Smooth muscle cell (in vitro differentiated cells): ENCODE data around the gene GYPC. TPM values are rescaled to one million over a fixed set of nuclear protein-coding genes. Genes with fewer than 3 reads are reported as not detected.

Experiments
- DNase-seq: peaks from one replicate; lab custom pipeline; 2025; ENCODE audit not compliant: unreplicated experiment; lab: John Stamatoyannopoulos, UW
- H2AFZ ChIP-seq: fragments of 200-600 bp; sonication (generic); 2 replicates; pipeline ENCODE4 v1.6.0; 2016; ENCODE audit warnings: antibody characterized with exemption, low read depth, mild to moderate bottlenecking
- H3F3A ChIP-seq: fragments of 200-600 bp; sonication (generic); 2 replicates; pipeline ENCODE4 v1.6.0; 2017; ENCODE audit warnings: antibody characterized with exemption, low read depth
- H3K27ac ChIP-seq: fragments of 200-600 bp; sonication (generic); 2 replicates; pipeline ENCODE4 v1.5.1; 2016; ENCODE audit warnings: low read depth, mild to moderate bottlenecking
- H3K27me3 ChIP-seq: fragments of 200-600 bp; sonication (generic); 2 replicates; pipeline ENCODE4 v1.6.1; 2016; ENCODE audit warnings: low read depth, mild to moderate bottlenecking
- H3K36me3 ChIP-seq: fragments of 200-600 bp; sonication (generic); 2 replicates; pipeline ENCODE4 v1.5.1; 2016; ENCODE audit warnings: low read depth
- H3K4me1 ChIP-seq: fragments of 200-600 bp; sonication (generic); 2 replicates; pipeline ENCODE4 v1.5.1; 2016; ENCODE audit warnings: low read depth
- H3K4me2 ChIP-seq: fragments of 200-600 bp; sonication (generic); 2 replicates; pipeline ENCODE4 v1.6.0; 2016; ENCODE audit warnings: mild to moderate bottlenecking
- H3K4me3 ChIP-seq: fragments of 200-600 bp; sonication (generic); 2 replicates; pipeline ENCODE4 v1.5.1; 2016; ENCODE audit warnings: mild to moderate bottlenecking
- H3K79me2 ChIP-seq: fragments of 200-600 bp; sonication (generic); 2 replicates; pipeline ENCODE4 v1.6.0; 2016; ENCODE audit warnings: low read depth, mild to moderate bottlenecking
- H3K9ac ChIP-seq: fragments of 200-600 bp; sonication (generic); 2 replicates; pipeline ENCODE4 v1.6.0; 2016; ENCODE audit warnings: low read depth
- H3K9me3 ChIP-seq: fragments of 200-600 bp; sonication (generic); replicated peaks from 2 replicates; pipeline ENCODE4 v1.5.1; 2016; ENCODE audit warnings: low read depth
- H4K20me1 ChIP-seq: fragments of 200-600 bp; sonication (generic); 2 replicates; pipeline ENCODE4 v1.6.0; 2016; ENCODE audit warnings: low read depth
- WGBS: methylation state at CpG from one replicate; pipeline ENCODE4 v1.1.7; 2016; ENCODE audit warnings: low lambda C conversion rate; 5-methylcytosine and 5-hydroxymethylcytosine counted together
- polyA plus RNA-seq: library from polyadenylated mRNA; unstranded; fragments of >200 nt; fragmentation: Nextera tagmentation; extraction: Ambion mirVana; gene quantifications from 2 replicates; pipeline ENCODE4 v1.2.1, GENCODE V29; 2016
- total RNA-seq: library from RNA; depleted of rRNA; stranded (reverse); fragments of >200 nt; gene quantifications from 2 replicates; pipeline ENCODE4 v1.2.3, GENCODE V29; 2014
- TF ChIP-seq, protein P1 (sequence below): fragments of 200-600 bp; sonication (generic); IDR thresholded peaks from 2 replicates; pipeline ENCODE4 v1.5.1; 2017; ENCODE audit warnings: borderline replicate concordance, mild to moderate bottlenecking, antibody characterized with exemption; ENCODE audit not compliant: insufficient read depth, poor library complexity, severe bottlenecking

The GYPC gene, protein sequence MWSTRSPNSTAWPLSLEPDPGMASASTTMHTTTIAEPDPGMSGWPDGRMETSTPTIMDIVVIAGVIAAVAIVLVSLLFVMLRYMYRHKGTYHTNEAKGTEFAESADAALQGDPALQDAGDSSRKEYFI
- 25.5 and 25.7 TPM in 2 replicates for total RNA-seq
- 61.8 and 62.3 TPM in 2 replicates for polyA plus RNA-seq

DNA sequence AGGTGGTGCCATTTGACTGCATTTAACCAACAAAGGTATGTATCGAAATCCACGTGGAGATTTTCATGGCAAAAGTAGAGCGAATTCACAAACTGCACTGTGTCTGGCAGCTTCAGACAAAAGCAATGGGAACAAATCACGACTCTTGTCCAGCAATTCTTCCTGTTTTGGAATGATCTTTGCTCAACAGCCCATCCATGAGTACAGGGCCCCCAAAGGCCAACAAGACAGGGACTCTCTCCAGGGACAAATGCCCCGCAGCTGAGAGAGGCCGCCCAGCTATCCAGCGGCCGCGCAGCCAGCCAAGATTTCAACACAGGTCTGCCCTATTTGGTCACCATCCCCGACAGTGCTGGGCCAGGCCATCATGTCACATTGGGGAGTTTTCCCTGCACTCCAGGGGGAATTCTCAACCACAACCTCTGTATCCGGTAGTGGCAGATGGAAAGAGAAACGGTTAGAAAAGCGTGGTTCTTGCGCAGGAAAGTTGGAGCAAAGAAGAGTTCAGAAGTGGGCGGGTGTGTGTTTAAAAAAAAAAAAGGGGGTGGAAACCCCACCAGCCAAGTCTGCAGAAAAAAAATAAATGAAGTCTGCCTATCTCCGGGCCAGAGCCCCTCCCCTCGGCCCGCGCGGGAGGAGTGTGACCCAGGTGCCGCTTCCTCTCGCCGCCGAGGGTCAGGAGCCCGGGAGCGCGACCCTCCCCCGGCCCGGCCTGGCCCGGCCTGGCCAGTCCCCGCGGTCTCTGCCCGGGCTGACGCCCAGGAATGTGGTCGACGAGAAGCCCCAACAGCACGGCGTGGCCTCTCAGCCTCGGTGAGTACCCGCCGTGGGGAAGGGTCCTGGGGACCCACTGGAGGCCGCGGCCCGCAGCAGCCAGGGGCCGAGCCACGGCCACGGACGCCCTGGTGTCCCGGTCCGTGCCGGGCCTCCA is at the start of gene GYPC:
Gene GYPC, plus strand, starts transcription at position 659 of the 931 bp plus-strand sequence. Its CDS starts 106 bp downstream, at position 765.
- peak; percentile 58 for DNase-seq
- H3K9ac ChIP-seq: peak within 1 kb of the TSS; percentile 75
- peaks cover 10% of the 10 kb centered on the region for H4K20me1 ChIP-seq
- no peaks in the 10 kb centered on the region for H3K27me3 ChIP-seq
- peaks cover 20% of the 10 kb centered on the region for H3F3A ChIP-seq
- peak within 1 kb of the TSS; percentile 60 for H2AFZ ChIP-seq
- H3K36me3 ChIP-seq: no peaks in the 10 kb centered on the region
- H3K4me3 ChIP-seq: peak within 1 kb of the TSS; percentile 69
- H3K27ac ChIP-seq: peak within 1 kb of the TSS; percentile 89
- TF ChIP-seq, protein P1, sequence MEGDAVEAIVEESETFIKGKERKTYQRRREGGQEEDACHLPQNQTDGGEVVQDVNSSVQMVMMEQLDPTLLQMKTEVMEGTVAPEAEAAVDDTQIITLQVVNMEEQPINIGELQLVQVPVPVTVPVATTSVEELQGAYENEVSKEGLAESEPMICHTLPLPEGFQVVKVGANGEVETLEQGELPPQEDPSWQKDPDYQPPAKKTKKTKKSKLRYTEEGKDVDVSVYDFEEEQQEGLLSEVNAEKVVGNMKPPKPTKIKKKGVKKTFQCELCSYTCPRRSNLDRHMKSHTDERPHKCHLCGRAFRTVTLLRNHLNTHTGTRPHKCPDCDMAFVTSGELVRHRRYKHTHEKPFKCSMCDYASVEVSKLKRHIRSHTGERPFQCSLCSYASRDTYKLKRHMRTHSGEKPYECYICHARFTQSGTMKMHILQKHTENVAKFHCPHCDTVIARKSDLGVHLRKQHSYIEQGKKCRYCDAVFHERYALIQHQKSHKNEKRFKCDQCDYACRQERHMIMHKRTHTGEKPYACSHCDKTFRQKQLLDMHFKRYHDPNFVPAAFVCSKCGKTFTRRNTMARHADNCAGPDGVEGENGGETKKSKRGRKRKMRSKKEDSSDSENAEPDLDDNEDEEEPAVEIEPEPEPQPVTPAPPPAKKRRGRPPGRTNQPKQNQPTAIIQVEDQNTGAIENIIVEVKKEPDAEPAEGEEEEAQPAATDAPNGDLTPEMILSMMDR: no peak
- H3K4me1 ChIP-seq: peaks cover 32% of the 10 kb centered on the region
- peaks cover 9% of the 10 kb centered on the region for H3K79me2 ChIP-seq
- WGBS: 7% methylated on average over 51 of the region's 51 CpGs
- peak within 1 kb of the TSS; percentile 84 for H3K4me2 ChIP-seq
- no peaks in the 10 kb centered on the region for H3K9me3 ChIP-seq

DNA sequence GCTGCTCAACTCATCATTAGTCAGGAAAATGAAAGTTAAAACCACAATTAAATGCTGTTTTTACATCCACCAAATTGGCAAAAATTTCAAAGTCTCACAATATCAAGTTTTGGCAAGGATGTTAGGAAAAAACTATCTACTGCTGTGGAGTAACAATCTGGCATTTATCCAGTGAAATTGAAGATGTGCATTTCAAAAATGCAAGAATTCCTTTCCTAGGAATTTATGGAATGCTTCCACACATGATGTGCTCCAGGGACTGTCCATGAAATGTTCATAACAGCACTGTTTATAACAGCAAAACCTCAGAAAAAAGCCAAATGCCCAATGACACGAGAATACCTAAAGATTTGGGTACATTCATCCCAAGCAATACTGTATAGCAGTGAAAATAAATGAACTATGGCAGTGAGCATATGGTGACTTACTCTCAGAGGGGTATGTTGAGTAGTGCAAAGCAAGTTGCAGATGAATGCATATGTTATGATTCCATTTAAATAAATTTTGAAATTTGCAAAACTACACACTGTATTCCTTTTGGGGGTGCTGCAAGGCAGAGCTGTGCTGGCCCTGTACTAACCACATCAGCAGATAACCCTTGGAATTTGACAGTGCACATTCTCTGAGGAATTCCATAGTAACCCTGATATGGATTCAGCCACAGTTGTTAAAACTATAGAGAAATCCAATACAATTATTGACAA is 41.3 kb upstream of the GYPC start:
- TF ChIP-seq, protein P1: no peak
- Histone ChIP-seq H3K9ac (no peak overlapping the region), H2AFZ (no peak overlapping the region), H3K9me3 (no peaks in the 10 kb centered on the region), H3K4me3 (no peak overlapping the region), H4K20me1 (no peaks in the 10 kb centered on the region), H3K4me1 (no peaks in the 10 kb centered on the region), H3K4me2 (peak overlapping the region; percentile 19), H3F3A (no peaks in the 10 kb centered on the region), H3K79me2 (no peaks in the 10 kb centered on the region), H3K36me3 (no peaks in the 10 kb centered on the region), H3K27me3 (no peaks in the 10 kb centered on the region), H3K27ac (no peak overlapping the region)
- whole genome bisulfite sequencing: 39% methylated on average over 1 of the region's 1 CpG
- DNase-seq: no peak

DNA sequence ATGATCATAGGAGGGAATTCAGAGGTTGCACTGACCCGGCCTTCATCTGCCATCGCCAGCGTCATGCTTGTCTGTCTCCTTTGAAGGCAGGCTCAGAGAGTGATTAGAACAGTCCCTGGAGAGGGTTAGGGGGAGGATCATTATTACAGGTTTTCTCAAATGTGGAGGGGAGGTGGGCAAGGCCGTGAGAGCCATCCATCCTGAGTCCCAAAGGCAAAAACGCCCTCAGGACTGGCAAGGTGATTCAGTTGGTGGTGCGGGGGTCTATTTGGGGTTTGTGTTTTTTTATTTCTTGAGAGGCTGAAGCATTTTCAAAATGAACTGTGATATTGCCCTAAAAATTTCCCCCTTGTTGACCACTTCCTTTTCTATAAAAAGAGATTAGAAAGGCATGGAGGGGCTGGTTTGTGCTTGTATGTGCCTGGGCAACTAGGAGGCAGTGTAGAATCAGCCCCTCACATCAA is 39.3 kb upstream of the GYPC start:
- H3K9me3 ChIP-seq: no peaks in the 10 kb centered on the region
- H3K27me3 ChIP-seq: no peaks in the 10 kb centered on the region
- WGBS: 86% methylated on average over 6 of the region's 6 CpGs
- H3K4me1 ChIP-seq: no peaks in the 10 kb centered on the region
- no peak overlapping the region for H3K27ac ChIP-seq
- no peaks in the 10 kb centered on the region for H3F3A ChIP-seq
- no peak for DNase-seq
- no peaks in the 10 kb centered on the region for H4K20me1 ChIP-seq
- H3K36me3 ChIP-seq: no peaks in the 10 kb centered on the region
- no peak overlapping the region for H3K4me2 ChIP-seq
- no peak overlapping the region for H2AFZ ChIP-seq
- TF ChIP-seq, protein P1: no peak
- H3K9ac ChIP-seq: no peak overlapping the region
- no peaks in the 10 kb centered on the region for H3K79me2 ChIP-seq
- H3K4me3 ChIP-seq: no peak overlapping the region
